Gastrocnemius medialis (tissue), 4 donors: ENCODE measurements around the gene ZAP70.

Source experiments
- POLR2A ChIP-seq, 2 donors: fragments of 450-650 bp; IDR thresholded peaks; one replicate each; pipeline ENCODE4 v1.6.1; 2017; ENCODE audit warnings: antibody characterized with exemption in 2 of 2, mild to moderate bottlenecking in 2 of 2, moderate library complexity in 2 of 2
- TF ChIP-seq, protein P1 (sequence below), 5 experiments: fragments of 450-650 bp in 3 of 5; fragments of 200-600 bp in 2 of 5; sonication (generic) in 2 of 5; IDR thresholded peaks in 4 of 5; conservative IDR thresholded peaks in 1 of 5; 1 replicate in 4 of 5; 2 replicates in 1 of 5; pipeline ENCODE4 v1.5.1; 2016 to 2019; ENCODE audit warnings: antibody characterized with exemption in 5 of 5, mild to moderate bottlenecking in 3 of 5, moderate library complexity in 3 of 5

DNA sequence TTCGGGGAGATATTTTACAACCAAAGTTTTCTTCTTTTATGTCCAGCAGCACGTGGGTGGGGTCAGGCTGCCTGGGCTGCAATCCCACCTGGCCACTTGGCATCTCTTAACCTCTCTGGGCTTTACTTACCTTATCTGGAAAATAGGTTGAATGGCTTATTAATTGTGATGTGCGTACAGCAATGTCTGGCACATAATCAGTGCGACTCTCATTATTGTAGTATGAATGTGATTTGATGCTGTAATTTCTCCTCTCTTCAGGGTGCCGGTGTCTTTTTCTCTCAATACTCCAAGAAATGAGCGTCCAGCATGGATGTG, 2.0 kb upstream of the ZAP70 start:
- TF ChIP-seq, protein P1, sequence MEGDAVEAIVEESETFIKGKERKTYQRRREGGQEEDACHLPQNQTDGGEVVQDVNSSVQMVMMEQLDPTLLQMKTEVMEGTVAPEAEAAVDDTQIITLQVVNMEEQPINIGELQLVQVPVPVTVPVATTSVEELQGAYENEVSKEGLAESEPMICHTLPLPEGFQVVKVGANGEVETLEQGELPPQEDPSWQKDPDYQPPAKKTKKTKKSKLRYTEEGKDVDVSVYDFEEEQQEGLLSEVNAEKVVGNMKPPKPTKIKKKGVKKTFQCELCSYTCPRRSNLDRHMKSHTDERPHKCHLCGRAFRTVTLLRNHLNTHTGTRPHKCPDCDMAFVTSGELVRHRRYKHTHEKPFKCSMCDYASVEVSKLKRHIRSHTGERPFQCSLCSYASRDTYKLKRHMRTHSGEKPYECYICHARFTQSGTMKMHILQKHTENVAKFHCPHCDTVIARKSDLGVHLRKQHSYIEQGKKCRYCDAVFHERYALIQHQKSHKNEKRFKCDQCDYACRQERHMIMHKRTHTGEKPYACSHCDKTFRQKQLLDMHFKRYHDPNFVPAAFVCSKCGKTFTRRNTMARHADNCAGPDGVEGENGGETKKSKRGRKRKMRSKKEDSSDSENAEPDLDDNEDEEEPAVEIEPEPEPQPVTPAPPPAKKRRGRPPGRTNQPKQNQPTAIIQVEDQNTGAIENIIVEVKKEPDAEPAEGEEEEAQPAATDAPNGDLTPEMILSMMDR (IDR thresholded peaks at IDR 0.05 in 4 of 5, conservative IDR thresholded peaks at IDR 0.05 in 1 of 5), result no peak
- TF ChIP-seq POLR2A (IDR thresholded peaks at IDR 0.05), result no peak
